H9 (cell line): Measurements from ENCODE around the gene NTRK2. TPM values are rescaled to one million over a fixed set of nuclear protein-coding genes. Genes with fewer than 3 reads are reported as not detected.

Source experiments
- DNase-seq: peaks from one replicate; pipeline ENCODE4 v3.0.0-alpha.2; 2017
- H2AFZ ChIP-seq: one replicate; pipeline ENCODE4 v1.6.1; 2013; ENCODE audit warnings: mild to moderate bottlenecking, low read length, control low read depth, moderate library complexity
- H2AK5ac ChIP-seq: 2 replicates; pipeline ENCODE4 v1.6.1; 2013; ENCODE audit warnings: low read length, control low read depth, mixed read lengths; ENCODE audit not compliant: insufficient read length
- H2BK120ac ChIP-seq: one replicate; pipeline ENCODE4 v1.6.1; 2013; ENCODE audit warnings: low read depth, mild to moderate bottlenecking, low read length, control low read depth, inconsistent platforms; ENCODE audit not compliant: poor library complexity, severe bottlenecking
- H2BK12ac ChIP-seq: 2 replicates; pipeline ENCODE4 v1.6.1; 2013; ENCODE audit warnings: low read length, control low read depth, mixed read lengths, low read depth; ENCODE audit not compliant: insufficient read length
- H2BK15ac ChIP-seq: 2 replicates; pipeline ENCODE4 v1.6.1; 2013; ENCODE audit warnings: low read depth, low read length, control low read depth
- H2BK20ac ChIP-seq: one replicate; pipeline ENCODE4 v1.6.1; 2013; ENCODE audit warnings: low read depth, mild to moderate bottlenecking, low read length, control low read depth, inconsistent platforms; ENCODE audit not compliant: poor library complexity, severe bottlenecking
- H2BK5ac ChIP-seq: 2 replicates; pipeline ENCODE4 v1.6.1; 2013; ENCODE audit warnings: low read length, control low read depth, mixed read lengths; ENCODE audit not compliant: insufficient read length
- H3K14ac ChIP-seq: 2 replicates; pipeline ENCODE4 v1.6.1; 2013; ENCODE audit warnings: low read length, control low read depth; ENCODE audit not compliant: insufficient read depth
- H3K18ac ChIP-seq: 2 replicates; pipeline ENCODE4 v1.6.1; 2013; ENCODE audit warnings: low read depth, mild to moderate bottlenecking, mixed read lengths, low read length, control low read depth; ENCODE audit not compliant: insufficient read length
- H3K23ac ChIP-seq: 2 replicates; pipeline ENCODE4 v1.6.1; 2013; ENCODE audit warnings: low read length, control low read depth, mixed read lengths, low read depth; ENCODE audit not compliant: insufficient read length
- H3K23me2 ChIP-seq: 2 replicates; pipeline ENCODE4 v1.6.1; 2013; ENCODE audit warnings: low read depth, mild to moderate bottlenecking, mixed read lengths, low read length, control low read depth; ENCODE audit not compliant: insufficient read length, poor library complexity, severe bottlenecking
- H3K27ac ChIP-seq: 2 replicates; pipeline ENCODE4 v1.5.1; 2013; ENCODE audit warnings: low read length, control low read depth, mixed read lengths, low read depth; ENCODE audit not compliant: insufficient read length
- H3K27me3 ChIP-seq: 2 replicates; pipeline ENCODE4 v1.6.1; 2013; ENCODE audit warnings: low read length, control low read depth, inconsistent platforms; ENCODE audit not compliant: insufficient read depth
- H3K4ac ChIP-seq: 2 replicates; pipeline ENCODE4 v1.6.1; 2013; ENCODE audit warnings: low read depth, mild to moderate bottlenecking, control low read depth, inconsistent platforms, low read length, moderate library complexity
- H3K4me1 ChIP-seq: 2 replicates; pipeline ENCODE4 v1.6.1; 2013; ENCODE audit warnings: low read length, control low read depth, inconsistent platforms; ENCODE audit not compliant: insufficient read depth
- H3K4me2 ChIP-seq: 2 replicates; pipeline ENCODE4 v1.6.1; 2013; ENCODE audit warnings: low read length, control low read depth, mixed read lengths; ENCODE audit not compliant: insufficient read length, insufficient read depth
- H3K56ac ChIP-seq: 2 replicates; pipeline ENCODE4 v1.6.1; 2013; ENCODE audit warnings: low read depth, mild to moderate bottlenecking, mixed read lengths, low read length, control low read depth; ENCODE audit not compliant: insufficient read length
- H3K79me1 ChIP-seq: 2 replicates; pipeline ENCODE4 v1.6.1; 2013; ENCODE audit warnings: low read depth, mild to moderate bottlenecking, moderate library complexity, low read length, control low read depth, inconsistent platforms; ENCODE audit not compliant: insufficient read depth, poor library complexity, severe bottlenecking
- H3K79me2 ChIP-seq: 2 replicates; pipeline ENCODE4 v1.6.1; 2013; ENCODE audit warnings: low read length, control low read depth, inconsistent platforms; ENCODE audit not compliant: insufficient read depth
- H3K9ac ChIP-seq: 2 replicates; pipeline ENCODE4 v1.6.1; 2013; ENCODE audit warnings: low read length, control low read depth, mixed read lengths; ENCODE audit not compliant: insufficient read length; ENCODE audit errors: extremely low read depth
- H3K9me3 ChIP-seq: one replicate; pipeline ENCODE4 v1.6.1; 2013; ENCODE audit warnings: low read depth, low read length, inconsistent platforms; ENCODE audit not compliant: control insufficient read depth
- H3T11ph ChIP-seq: one replicate; pipeline ENCODE4 v1.6.1; 2013; ENCODE audit warnings: mild to moderate bottlenecking, low read length, control low read depth, inconsistent platforms
- H4K20me1 ChIP-seq: one replicate; pipeline ENCODE4 v1.6.1; 2013; ENCODE audit not compliant: control insufficient read depth, insufficient read length, insufficient read depth
- H4K5ac ChIP-seq: 2 replicates; pipeline ENCODE4 v1.6.1; 2013; ENCODE audit warnings: low read depth, mild to moderate bottlenecking, mixed read lengths, low read length, control low read depth; ENCODE audit not compliant: insufficient read length
- H4K8ac ChIP-seq: replicated peaks from 2 replicates; pipeline ENCODE4 v1.6.1; 2013; ENCODE audit warnings: low read length, control low read depth, mixed read lengths, low read depth; ENCODE audit not compliant: insufficient read length
- H4K91ac ChIP-seq: 2 replicates; pipeline ENCODE4 v1.6.1; 2013; ENCODE audit warnings: low read depth, mild to moderate bottlenecking, moderate library complexity, mixed read lengths, low read length, control low read depth; ENCODE audit not compliant: insufficient read length
- H3K27ac Mint-ChIP-seq, 3 experiments: 2 replicates in 2 of 3; 3 replicates in 1 of 3; pipeline ENCODE4 v1.8.0; 2020 to 2021; ENCODE audit warnings: mixed read lengths in 3 of 3, mild to moderate bottlenecking in 1 of 3, moderate library complexity in 1 of 3
- H3K27me3 Mint-ChIP-seq: 2 replicates; pipeline ENCODE4 v1.8.0; 2021; ENCODE audit warnings: low read depth, mild to moderate bottlenecking, moderate library complexity, mixed read lengths
- H3K36me3 Mint-ChIP-seq, 3 experiments: 2 replicates in 2 of 3; 3 replicates in 1 of 3; pipeline ENCODE4 v1.8.0; 2020 to 2021; ENCODE audit warnings: low read depth in 3 of 3, mixed read lengths in 3 of 3; ENCODE audit not compliant: insufficient read depth in 1 of 3
- H3K4me1 Mint-ChIP-seq, 2 experiments: 2 replicates each; pipeline ENCODE4 v1.8.0; 2020; ENCODE audit warnings: mixed read lengths in 2 of 2
- H3K4me3 Mint-ChIP-seq, 2 experiments: 2 replicates in 1 of 2; 3 replicates in 1 of 2; pipeline ENCODE4 v1.8.0; 2020 to 2021; ENCODE audit warnings: mild to moderate bottlenecking in 2 of 2, mixed read lengths in 2 of 2, moderate library complexity in 1 of 2
- H3K9me3 Mint-ChIP-seq, 2 experiments: 2 replicates in 1 of 2; 3 replicates in 1 of 2; pipeline ENCODE4 v1.8.0; 2020; ENCODE audit warnings: mild to moderate bottlenecking in 2 of 2, mixed read lengths in 2 of 2, moderate library complexity in 1 of 2
- WGBS: extraction: QIAGEN DNeasy Blood & Tissue Kit; methylation state at CpG from one replicate; pipeline ENCODE4 v1.1.7; 2013; ENCODE audit warnings: missing lambda C conversion rate, low lambda C conversion rate, mixed read lengths; ENCODE audit not compliant: insufficient read length; ENCODE audit errors: extremely low coverage; 5-methylcytosine and 5-hydroxymethylcytosine counted together
- total RNA-seq: library from RNA; stranded (reverse); gene quantifications from 2 replicates; pipeline ENCODE4 v1.2.1, GENCODE V29; 2021
- TF ChIP-seq, protein P1 (sequence below): fragments of 200-600 bp; sonication (generic); conservative IDR thresholded peaks from 3 replicates; pipeline ENCODE4 v1.8.0; 2021; ENCODE audit warnings: antibody characterized with exemption, mild to moderate bottlenecking

NTRK2 gene
- total RNA-seq, 1 experiment from 2014 or later, result 0.02 TPM

DNA sequence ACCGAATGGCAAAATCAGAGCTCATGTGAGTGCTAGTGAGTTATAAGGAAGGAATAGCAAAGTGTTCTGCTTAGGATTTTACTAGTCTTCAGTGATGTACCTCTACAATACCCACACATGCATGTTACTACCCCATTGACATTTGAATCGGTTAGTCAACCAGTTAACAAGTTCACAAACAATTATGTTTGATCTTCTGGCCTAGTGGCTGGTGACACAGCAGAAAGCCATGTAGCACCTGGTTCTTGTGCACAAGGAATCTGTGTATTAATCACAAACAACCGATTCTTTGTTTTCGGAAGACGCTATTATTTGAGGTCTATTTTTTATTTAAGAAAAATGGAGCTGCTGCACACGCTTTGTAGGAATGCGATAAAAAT, 41.9 kb downstream of the NTRK2 start:
- no peak overlapping the region for H3K4me3 Mint-ChIP-seq
- H4K5ac ChIP-seq, result no peak overlapping the region

More for the DNA sequence above, 41.9 kb downstream of the NTRK2 start:
- DNase-seq, result no peak
- no peak overlapping the region for H4K8ac ChIP-seq
- H2AK5ac ChIP-seq, result no peak overlapping the region
- no peak overlapping the region for H3K4me2 ChIP-seq
- no peak overlapping the region for H3K23ac ChIP-seq
- no peaks in the 10 kb centered on the region for H3K36me3 Mint-ChIP-seq
- no peak overlapping the region for H3K27ac ChIP-seq
- H2AFZ ChIP-seq, result no peak overlapping the region
- peaks cover 2% of the 10 kb centered on the region; the same call in 1 of the 2 replicates for H3K27me3 Mint-ChIP-seq
- H2BK5ac ChIP-seq, result no peak overlapping the region
- no peak overlapping the region for H3K18ac ChIP-seq
- no peak overlapping the region for H2BK120ac ChIP-seq
- no peak overlapping the region for H3K4ac ChIP-seq
- no peaks in the 10 kb centered on the region for H4K20me1 ChIP-seq
- H3K14ac ChIP-seq, result no peak overlapping the region
- no peaks in the 10 kb centered on the region for H3K9me3 Mint-ChIP-seq
- no peak overlapping the region for H4K91ac ChIP-seq
- no peaks in the 10 kb centered on the region for H3K79me1 ChIP-seq
- no peak overlapping the region for H3K9ac ChIP-seq
- H2BK15ac ChIP-seq, result no peak overlapping the region
- no peak overlapping the region for H3T11ph ChIP-seq
- no peak overlapping the region for H2BK20ac ChIP-seq
- H3K56ac ChIP-seq, result no peak overlapping the region
- no peaks in the 10 kb centered on the region for H3K9me3 ChIP-seq
- TF ChIP-seq, protein P1, sequence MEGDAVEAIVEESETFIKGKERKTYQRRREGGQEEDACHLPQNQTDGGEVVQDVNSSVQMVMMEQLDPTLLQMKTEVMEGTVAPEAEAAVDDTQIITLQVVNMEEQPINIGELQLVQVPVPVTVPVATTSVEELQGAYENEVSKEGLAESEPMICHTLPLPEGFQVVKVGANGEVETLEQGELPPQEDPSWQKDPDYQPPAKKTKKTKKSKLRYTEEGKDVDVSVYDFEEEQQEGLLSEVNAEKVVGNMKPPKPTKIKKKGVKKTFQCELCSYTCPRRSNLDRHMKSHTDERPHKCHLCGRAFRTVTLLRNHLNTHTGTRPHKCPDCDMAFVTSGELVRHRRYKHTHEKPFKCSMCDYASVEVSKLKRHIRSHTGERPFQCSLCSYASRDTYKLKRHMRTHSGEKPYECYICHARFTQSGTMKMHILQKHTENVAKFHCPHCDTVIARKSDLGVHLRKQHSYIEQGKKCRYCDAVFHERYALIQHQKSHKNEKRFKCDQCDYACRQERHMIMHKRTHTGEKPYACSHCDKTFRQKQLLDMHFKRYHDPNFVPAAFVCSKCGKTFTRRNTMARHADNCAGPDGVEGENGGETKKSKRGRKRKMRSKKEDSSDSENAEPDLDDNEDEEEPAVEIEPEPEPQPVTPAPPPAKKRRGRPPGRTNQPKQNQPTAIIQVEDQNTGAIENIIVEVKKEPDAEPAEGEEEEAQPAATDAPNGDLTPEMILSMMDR, result no peak
- no peaks in the 10 kb centered on the region; the same call in 1 of the 2 replicates for H3K4me1 ChIP-seq
- H3K27ac Mint-ChIP-seq, result no peak overlapping the region
- no peak overlapping the region for H2BK12ac ChIP-seq
- no CpG with 5 or more reads among the region's 7 CpGs for WGBS
- H3K27me3 ChIP-seq, result no peaks in the 10 kb centered on the region
- no peaks in the 10 kb centered on the region for H3K79me2 ChIP-seq
- no peaks in the 10 kb centered on the region for H3K23me2 ChIP-seq
- peaks cover 43 to 47% of the 10 kb centered on the region in 2 experiments for H3K4me1 Mint-ChIP-seq
